GM12891 (cell line): Measurements from ENCODE around the gene LOXHD1.

Experiments
- DNase-seq: peaks from one replicate; pipeline ENCODE4 v3.0.0; 2011; ENCODE audit warnings: low spot score; ENCODE audit not compliant: insufficient read length
- FAIRE-seq: peaks from 2 replicates; lab custom pipeline; 2011; peaks lifted over from hg19 to GRCh38; lab: Jason Lieb, UNC
- PAX5 ChIP-seq: IDR thresholded peaks from 2 replicates; pipeline ENCODE4 v1.6.1; 2011; ENCODE audit warnings: low read length, moderate library complexity, mild to moderate bottlenecking; ENCODE audit not compliant: insufficient read depth, severe bottlenecking
- POLR2A ChIP-seq: IDR thresholded peaks from 2 replicates; pipeline ENCODE4 v1.6.1; 2011; ENCODE audit warnings: low read depth, low read length, control low read depth
- POLR2AphosphoS5 ChIP-seq: IDR thresholded peaks from 2 replicates; pipeline ENCODE4 v1.6.1; 2011; ENCODE audit warnings: low read depth, low read length, control low read depth
- POU2F2 ChIP-seq: IDR thresholded peaks from 2 replicates; pipeline ENCODE4 v1.6.1; 2011; ENCODE audit warnings: low read depth, mild to moderate bottlenecking, control low read depth, low read length, moderate library complexity
- SPI1 ChIP-seq: IDR thresholded peaks from 2 replicates; pipeline ENCODE4 v1.6.1; 2011; ENCODE audit warnings: low read depth, low read length, control low read depth
- TAF1 ChIP-seq: IDR thresholded peaks from 2 replicates; pipeline ENCODE4 v1.6.1; 2011; ENCODE audit warnings: low read depth, low read length, control low read depth

The LOXHD1 gene

GRCh38 chr18:46650681-46651080 lies 6.3 kb downstream of the LOXHD1 start:
- DNase-seq (no peak), FAIRE-seq (no peak)
- no peak for TF ChIP-seq TAF1
- no peak for TF ChIP-seq POLR2AphosphoS5
- no peak for TF ChIP-seq POU2F2
- no peak for TF ChIP-seq SPI1
- no peak for TF ChIP-seq POLR2A
- TF ChIP-seq PAX5, result no peak

- DNase-seq (no peak), FAIRE-seq (no peak)
- TF ChIP-seq SPI1, result no peak
- TF ChIP-seq POU2F2, result no peak
- no peak for TF ChIP-seq TAF1
- no peak for TF ChIP-seq PAX5
- no peak for TF ChIP-seq POLR2A
- no peak for TF ChIP-seq POLR2AphosphoS5
Observed at GRCh38 chr18:46649071-46649862, 7.8 kb downstream of the LOXHD1 start.

GRCh38 chr18:46646468-46646867 lies 10.6 kb downstream of the LOXHD1 start:
- DNase-seq (no peak), FAIRE-seq (no peak)
- TF ChIP-seq TAF1 (no peak), POLR2AphosphoS5 (no peak), POU2F2 (no peak), POLR2A (no peak), PAX5 (no peak)

- DNase-seq (no peak), FAIRE-seq (no peak)
- TF ChIP-seq TAF1 (no peak), PAX5 (no peak), POU2F2 (no peak), POLR2A (no peak), POLR2AphosphoS5 (no peak), SPI1 (no peak)
Observed at GRCh38 chr18:46642561-46642960, 14.5 kb downstream of the LOXHD1 start.

- FAIRE-seq (no peak), DNase-seq (no peak)
Observed at GRCh38 chr18:46641917-46642316, 15.1 kb downstream of the LOXHD1 start.

GRCh38 chr18:46639386-46639785 lies 17.6 kb downstream of the LOXHD1 start:
- no peak for FAIRE-seq
- TF ChIP-seq PAX5, result no peak
- TF ChIP-seq POU2F2, result no peak
- no peak for TF ChIP-seq SPI1
- no peak for TF ChIP-seq TAF1
- TF ChIP-seq POLR2AphosphoS5, result no peak
- TF ChIP-seq POLR2A, result no peak

More at GRCh38 chr18:46641917-46642316, 15.1 kb downstream of the LOXHD1 start:
- TF ChIP-seq TAF1 (no peak), POLR2A (no peak), PAX5 (no peak), POU2F2 (no peak), POLR2AphosphoS5 (no peak), SPI1 (no peak)

GRCh38 chr18:46636040-46636630 lies 20.9 kb downstream of the LOXHD1 start:
- DNase-seq (no peak), FAIRE-seq (no peak)
- no peak for TF ChIP-seq PAX5
- TF ChIP-seq TAF1, result no peak
- no peak for TF ChIP-seq POLR2AphosphoS5
- TF ChIP-seq SPI1, result no peak
- no peak for TF ChIP-seq POLR2A
- no peak for TF ChIP-seq POU2F2

More at GRCh38 chr18:46639386-46639785, 17.6 kb downstream of the LOXHD1 start:
- no peak for DNase-seq

GRCh38 chr18:46632401-46633071 lies 24.5 kb downstream of the LOXHD1 start:
- FAIRE-seq (no peak), DNase-seq (no peak)

GRCh38 chr18:46630991-46631390 lies 26.0 kb downstream of the LOXHD1 start:
- no peak for DNase-seq
- no peak for FAIRE-seq
- TF ChIP-seq TAF1 (no peak), POLR2A (no peak), SPI1 (no peak), POU2F2 (no peak), PAX5 (no peak), POLR2AphosphoS5 (no peak)

More at GRCh38 chr18:46632401-46633071, 24.5 kb downstream of the LOXHD1 start:
- TF ChIP-seq POU2F2, result no peak
- no peak for TF ChIP-seq SPI1

GRCh38 chr18:46630160-46630559 lies 26.9 kb downstream of the LOXHD1 start:
- DNase-seq (no peak), FAIRE-seq (no peak)
- TF ChIP-seq POLR2AphosphoS5 (no peak), POU2F2 (no peak)
